PC-3 (cell line): ENCODE measurements around the gene RAD9A. TPM values are rescaled to one million over a fixed set of nuclear protein-coding genes. Genes with fewer than 3 reads are reported as not detected.

Experiments used
- ATAC-seq: fragments of 200-7000 bp; cut with Tn5 transposase; 2 replicates; pipeline ENCODE4 v1.9.1; 2020; ENCODE audit warnings: mild to moderate bottlenecking, moderate library complexity
- BruUV-seq: library from RNA; stranded (reverse); fragments of 400-500 nt; replicated peaks from 2 replicates; lab custom pipeline; 2021; lab: Mats Ljungman, UMichigan
- CTCF ChIA-PET: fragments of 300-600 bp; sonication (Branson Sonifier 250); formaldehyde crosslinking; loops from one replicate; lab custom pipeline; 2022; ENCODE audit warnings: antibody characterized with exemption; lab: Charles Lee
- POLR2A ChIA-PET: fragments of 300-600 bp; sonication (Branson Sonifier 250); formaldehyde crosslinking; loops from one replicate; lab custom pipeline; 2022; ENCODE audit warnings: antibody characterized with exemption; ENCODE audit not compliant: unreplicated experiment; lab: Charles Lee
- DNase-seq: peaks from one replicate; pipeline ENCODE4 v3.0.0-alpha.2; 2015
- H2AFZ ChIP-seq: fragments of 300-600 bp; sonication (generic); 2 replicates; pipeline ENCODE4 v1.6.0; 2016; ENCODE audit warnings: antibody characterized with exemption, low read length
- H3F3A ChIP-seq: fragments of 300-600 bp; sonication (generic); one replicate; pipeline ENCODE4 v1.6.0; 2017; ENCODE audit warnings: antibody characterized with exemption, low read length, control low read depth, mild to moderate bottlenecking; ENCODE audit not compliant: unreplicated experiment
- H3K27ac ChIP-seq: fragments of 300-600 bp; sonication (generic); 2 replicates; pipeline ENCODE4 v1.5.1; 2016; ENCODE audit warnings: mild to moderate bottlenecking, low read length
- H3K27me3 ChIP-seq: fragments of 300-600 bp; sonication (generic); 2 replicates; pipeline ENCODE4 v1.6.1; 2016; ENCODE audit warnings: low read length, mixed read lengths
- H3K36me3 ChIP-seq: fragments of 300-600 bp; sonication (generic); 2 replicates; pipeline ENCODE4 v1.6.1; 2016; ENCODE audit warnings: low read depth, mixed run types, low read length, mixed read lengths
- H3K4me1 ChIP-seq: fragments of 300-600 bp; sonication (generic); 2 replicates; pipeline ENCODE4 v1.5.1; 2016; ENCODE audit warnings: low read length; ENCODE audit not compliant: insufficient read depth
- H3K4me2 ChIP-seq: fragments of 300-600 bp; sonication (generic); 2 replicates; pipeline ENCODE4 v1.6.0; 2016; ENCODE audit warnings: low read length
- H3K4me3 ChIP-seq: fragments of 300-600 bp; sonication (generic); 2 replicates; pipeline ENCODE4 v1.5.1; 2016; ENCODE audit warnings: mild to moderate bottlenecking, low read length, mixed read lengths
- H3K79me2 ChIP-seq: fragments of 300-600 bp; sonication (generic); 2 replicates; pipeline ENCODE4 v1.6.1; 2017; ENCODE audit warnings: low read length, mixed read lengths
- H3K9ac ChIP-seq: fragments of 300-600 bp; sonication (generic); 2 replicates; pipeline ENCODE4 v1.6.0; 2016; ENCODE audit warnings: mild to moderate bottlenecking, low read length
- H3K9me2 ChIP-seq: fragments of 300-600 bp; sonication (generic); replicated peaks from 2 replicates; pipeline ENCODE4 v1.6.1; 2016; ENCODE audit warnings: mixed run types, low read length, mixed read lengths
- H3K9me3 ChIP-seq: fragments of 300-600 bp; sonication (generic); 2 replicates; pipeline ENCODE4 v1.6.1; 2016; ENCODE audit warnings: low read length, mixed read lengths
- H4K20me1 ChIP-seq: fragments of 300-600 bp; sonication (generic); 2 replicates; pipeline ENCODE4 v1.6.1; 2016; ENCODE audit warnings: low read length, mixed read lengths
- CTCF ChIP-seq: fragments of 300-600 bp; sonication (generic); conservative IDR thresholded peaks from 2 replicates; pipeline ENCODE4 v1.5.1; 2017; ENCODE audit warnings: antibody characterized with exemption, low read depth, mild to moderate bottlenecking, low read length
- EZH2 ChIP-seq: fragments of 300-600 bp; sonication (generic); IDR thresholded peaks from one replicate; pipeline ENCODE4 v1.6.1; 2017; ENCODE audit warnings: antibody characterized with exemption, mild to moderate bottlenecking, low read length; ENCODE audit not compliant: unreplicated experiment
- EZH2phosphoT487 ChIP-seq: fragments of 300-600 bp; sonication (generic); IDR thresholded peaks from 2 replicates; pipeline ENCODE4 v1.6.1; 2018; ENCODE audit warnings: mild to moderate bottlenecking, antibody characterized with exemption, low read length, borderline replicate concordance
- intact Hi-C: fragments of 100-400 bp; cut with micrococcal nuclease; formaldehyde crosslinking; loops from 2 replicates; pipeline ENCODE4 v1.9.0; 2023
- total RNA-seq: library from RNA; depleted of rRNA; stranded (reverse); fragments of >200 nt; gene quantifications from 2 replicates; pipeline ENCODE4 v1.2.3, GENCODE V29; 2014

Gene RAD9A
- total RNA-seq, 1 experiment from 2014 or later = 45.5 TPM

- peaks cover 17% of the 10 kb centered on the region for H3F3A ChIP-seq
- no peaks in the 10 kb centered on the region for H3K27me3 ChIP-seq
- TF ChIP-seq EZH2phosphoT487 = no peak
- peak; percentile 16; the same call in 1 of the 2 replicates for TF ChIP-seq CTCF
- POLR2A ChIA-PET = interaction anchor here (0.6 to 2.3 kb wide), 5 partner anchors 8 to 1663 kb away, joined by 3 to 32 read pairs (median 5); partner anchors contain the start of gene CLCF1
- DNase-seq (peak; percentile 99), ATAC-seq (peak; percentile 64)
- H3K4me3 ChIP-seq = peak overlapping the region; percentile 77
- peak overlapping the region; percentile 87 for H3K9ac ChIP-seq
- no peaks in the 10 kb centered on the region for H3K9me3 ChIP-seq
- H3K27ac ChIP-seq = peak overlapping the region; percentile 93
- peak overlapping the region; percentile 92 for H3K4me2 ChIP-seq
- CTCF ChIA-PET = interaction anchor here (0.6 to 4.1 kb wide), 6 partner anchors 9 to 31 kb away, joined by 3 to 46 read pairs (median 8); partner anchors contain the start of gene CLCF1
- BruUV-seq = TSS peak; percentile 95
- H4K20me1 ChIP-seq = no peaks in the 10 kb centered on the region
- no peaks in the 10 kb centered on the region for H3K36me3 ChIP-seq
- peaks cover 14% of the 10 kb centered on the region for H3K79me2 ChIP-seq
- H3K4me1 ChIP-seq = peaks cover 64% of the 10 kb centered on the region
- intact Hi-C loops = loop anchor here (1.0 kb wide), 1 partner anchor 8 kb away; no protein-coding TSS in a partner anchor
- no peaks in the 10 kb centered on the region for H3K9me2 ChIP-seq
- peak overlapping the region; percentile 69; the same call in 1 of the 2 replicates for H2AFZ ChIP-seq
These were observed 37.4 kb upstream of the RAD9A start for GRCh38 chr11:67354075-67355022.

- TF ChIP-seq EZH2 (no peak), EZH2phosphoT487 (no peak), CTCF (no peak)
- H3K4me1 ChIP-seq = peaks cover 64% of the 10 kb centered on the region
- POLR2A ChIA-PET = interaction anchor here (0.6 to 1.8 kb wide), 2 partner anchors 9 to 1663 kb away, joined by 3 to 8 read pairs; no protein-coding TSS in a partner anchor
- H3K79me2 ChIP-seq = peaks cover 14% of the 10 kb centered on the region
- H3K9me2 ChIP-seq = no peaks in the 10 kb centered on the region
- H3K9ac ChIP-seq = peak overlapping the region; percentile 79
- H4K20me1 ChIP-seq = no peaks in the 10 kb centered on the region
- no peaks in the 10 kb centered on the region for H3K36me3 ChIP-seq
- peaks cover 17% of the 10 kb centered on the region for H3F3A ChIP-seq
- BruUV-seq = no TSS peak
- H2AFZ ChIP-seq = no peak overlapping the region
- no peaks in the 10 kb centered on the region for H3K9me3 ChIP-seq
- DNase-seq (no peak), ATAC-seq (no peak)
- H3K27ac ChIP-seq = peak overlapping the region; percentile 93
- CTCF ChIA-PET = interaction anchor here (0.6 to 4.1 kb wide), 4 partner anchors 9 to 37 kb away, joined by 4 to 46 read pairs (median 10); partner anchors contain the start of gene RAD9A
- no peaks in the 10 kb centered on the region for H3K27me3 ChIP-seq
- H3K4me2 ChIP-seq = peak overlapping the region; percentile 92
- intact Hi-C loops = no loop called here
- H3K4me3 ChIP-seq = peak overlapping the region; percentile 10; the same call in 1 of the 2 replicates
These were observed 36.6 kb upstream of the RAD9A start for GRCh38 chr11:67355023-67355793.
